Purkinje cell (primary cell): ENCODE measurements around the gene BFSP2. TPM values are rescaled to one million over a fixed set of nuclear protein-coding genes. Genes with fewer than 3 reads are reported as not detected.

Experiments used
- polyA plus RNA-seq: library from polyadenylated mRNA; unstranded; fragments of >200 nt; fragmentation: Nextera tagmentation; gene quantifications from 2 replicates; pipeline ENCODE4 v1.2.1, GENCODE V29; 2014

The BFSP2 gene
- not detected in 2 replicates for polyA plus RNA-seq

DNA sequence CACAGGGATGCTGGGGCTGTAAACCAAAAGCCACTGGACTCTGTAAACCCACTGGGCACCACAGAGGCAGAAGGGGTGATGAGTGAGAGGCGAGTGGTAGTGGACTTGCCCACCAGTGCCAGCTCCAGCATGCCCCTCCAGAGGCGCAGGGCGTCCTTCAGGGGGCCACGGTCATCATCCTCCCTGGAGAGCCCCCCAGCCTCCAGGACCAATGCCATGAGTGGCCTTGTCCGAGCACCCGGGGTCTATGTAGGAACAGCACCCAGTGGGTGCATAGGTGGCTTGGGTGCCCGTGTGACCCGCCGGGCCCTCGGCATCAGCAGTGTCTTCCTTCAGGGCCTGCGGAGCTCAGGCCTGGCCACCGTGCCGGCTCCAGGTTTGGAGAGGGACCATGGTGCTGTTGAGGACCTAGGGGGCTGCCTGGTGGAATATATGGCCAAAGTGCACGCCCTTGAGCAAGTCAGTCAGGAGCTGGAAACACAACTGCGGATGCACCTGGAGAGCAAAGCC is at the start of gene BFSP2:
TSS of gene BFSP2 (plus strand) at position 51 of the 510 bp plus-strand sequence. CDS start at position 79, 28 bp downstream.

Other genes with a start within 250 kb of the BFSP2 start
- 34.4 and 46.4 TPM in 2 replicates for gene CDV3, start 173.6 kb downstream of the BFSP2 start, polyA plus RNA-seq